HepG2 (cell line): ENCODE data around the gene MRPL20. TPM values are rescaled to one million over a fixed set of nuclear protein-coding genes. Genes with fewer than 3 reads are reported as not detected.
A peak's percentile ranks its signal among the peaks of the same experiment; 100 is the strongest.

Source experiments
- AHR ChIP-seq: IDR thresholded peaks from 2 replicates; pipeline ENCODE4 v1.6.1; 2018; ENCODE audit warnings: missing genetic modification reagents, missing compliant biosample characterization
- EHMT2 ChIP-seq: fragments of 200-600 bp; sonication (generic); IDR thresholded peaks from 2 replicates; pipeline ENCODE4 v1.7.0; 2017; ENCODE audit warnings: antibody characterized with exemption, low read depth, low read length, borderline replicate concordance
- FOXC1 ChIP-seq: sonication (generic); formaldehyde crosslinking; IDR thresholded peaks from 2 replicates; pipeline ENCODE4 v1.8.0; 2022; ENCODE audit warnings: mild to moderate bottlenecking, missing genetic modification reagents, borderline replicate concordance
- GPN1 ChIP-seq: sonication (generic); formaldehyde crosslinking; IDR thresholded peaks from 2 replicates; pipeline ENCODE4 v1.5.1; 2020; ENCODE audit warnings: missing genetic modification reagents, borderline replicate concordance
- KLF15 ChIP-seq: sonication (generic); formaldehyde crosslinking; IDR thresholded peaks from 2 replicates; pipeline ENCODE4 v1.8.1; 2023; ENCODE audit warnings: borderline replicate concordance, mild to moderate bottlenecking, inconsistent platforms, missing genetic modification reagents, mixed read lengths
- NCOA1 ChIP-seq: sonication (generic); formaldehyde crosslinking; IDR thresholded peaks from 2 replicates; pipeline ENCODE4 v1.9.0; 2021; ENCODE audit warnings: missing genetic modification reagents
- RBM39 ChIP-seq: fragments of 200-400 bp; formaldehyde crosslinking; IDR thresholded peaks from one replicate; pipeline ENCODE4 v1.6.1; 2018; ENCODE audit warnings: antibody characterized with exemption, mild to moderate bottlenecking, low read depth, low read length; ENCODE audit not compliant: poor library complexity, severe bottlenecking
- RXRA ChIP-seq: sonication (generic); formaldehyde crosslinking; IDR thresholded peaks from 2 replicates; pipeline ENCODE4 v1.5.1; 2020; ENCODE audit warnings: missing genetic modification reagents
- SAFB2 ChIP-seq: sonication (generic); formaldehyde crosslinking; IDR thresholded peaks from 2 replicates; pipeline ENCODE4 v1.5.1; 2020; ENCODE audit warnings: missing genetic modification reagents, low read depth, mild to moderate bottlenecking, borderline replicate concordance
- SETDB1 ChIP-seq: sonication (generic); formaldehyde crosslinking; IDR thresholded peaks from 2 replicates; pipeline ENCODE4 v1.5.1; 2020; ENCODE audit warnings: missing genetic modification reagents, mild to moderate bottlenecking, borderline replicate concordance
- SIN3B ChIP-seq: fragments of 150-350 bp; IDR thresholded peaks from 2 replicates; pipeline ENCODE4 v1.6.1; 2014; ENCODE audit warnings: low read length
- SP140L ChIP-seq: sonication (generic); formaldehyde crosslinking; IDR thresholded peaks from 2 replicates; pipeline ENCODE4 v1.4.0; 2020; ENCODE audit warnings: missing genetic modification reagents, borderline replicate concordance
- TBX2 ChIP-seq: sonication (generic); formaldehyde crosslinking; IDR thresholded peaks from 2 replicates; pipeline ENCODE4 v1.5.0; 2020; ENCODE audit warnings: missing genetic modification reagents, mild to moderate bottlenecking, borderline replicate concordance
- TCF7L2 ChIP-seq: IDR thresholded peaks from 2 replicates; pipeline ENCODE4 v1.6.1; 2011; ENCODE audit warnings: mild to moderate bottlenecking, low read depth, low read length, moderate library complexity
- TGIF2 ChIP-seq: IDR thresholded peaks from 2 replicates; pipeline ENCODE4 v1.6.1; 2016; ENCODE audit warnings: control low read depth, missing compliant biosample characterization
- ZKSCAN5 ChIP-seq: sonication (generic); formaldehyde crosslinking; IDR thresholded peaks from 2 replicates; pipeline ENCODE4 v1.5.1; 2020; ENCODE audit warnings: mild to moderate bottlenecking, missing genetic modification reagents
- ZNF34 ChIP-seq: sonication (generic); formaldehyde crosslinking; IDR thresholded peaks from 2 replicates; pipeline ENCODE4 v1.4.0; 2020; ENCODE audit warnings: mild to moderate bottlenecking, missing genetic modification reagents, borderline replicate concordance
- ZNF512 ChIP-seq: sonication (generic); formaldehyde crosslinking; IDR thresholded peaks from 2 replicates; pipeline ENCODE4 v1.4.0; 2020; ENCODE audit warnings: mild to moderate bottlenecking, missing genetic modification reagents
- ZNF83 ChIP-seq: sonication (generic); formaldehyde crosslinking; IDR thresholded peaks from 2 replicates; pipeline ENCODE4 v1.4.0; 2020; ENCODE audit warnings: missing genetic modification reagents, mild to moderate bottlenecking, borderline replicate concordance
- ZNF883 ChIP-seq: sonication (generic); formaldehyde crosslinking; IDR thresholded peaks from 2 replicates; pipeline ENCODE4 v1.5.1; 2020; ENCODE audit warnings: mild to moderate bottlenecking, missing genetic modification reagents; ENCODE audit errors: not compliant biosample characterization
- ZSCAN22 ChIP-seq: sonication (generic); formaldehyde crosslinking; IDR thresholded peaks from 2 replicates; pipeline ENCODE4 v1.4.0; 2020; ENCODE audit warnings: mild to moderate bottlenecking, missing genetic modification reagents
- polyA plus RNA-seq, 8 experiments: library from polyadenylated mRNA; depleted of rRNA in 3 of 8; stranded (reverse) in 7 of 8; unstranded in 1 of 8; fragments of >200 nt; fragmentation: Illumina TruSeq in 4 of 8; extraction: Trizol in 4 of 8; gene quantifications; 2 replicates each; pipeline versions ENCODE4 v1.2.1 to v1.2.3, GENCODE V29; 2011 to 2016; ENCODE audit warnings: low read depth in 4 of 8, missing spikeins in 1 of 8, mixed read lengths in 1 of 8; ENCODE audit not compliant: insufficient read depth in 1 of 8
- total RNA-seq, 5 experiments: library from RNA; depleted of rRNA; stranded (reverse); fragments of >200 nt; fragmentation: Illumina TruSeq; extraction: Trizol; gene quantifications; 2 replicates each; pipeline ENCODE4 v1.2.3, GENCODE V29; 2016; ENCODE audit warnings: low read depth in 1 of 5
- TF ChIP-seq, protein P1 (sequence below): sonication (generic); formaldehyde crosslinking; IDR thresholded peaks from 2 replicates; pipeline ENCODE4 v1.8.0; 2022; ENCODE audit warnings: missing genetic modification reagents, low read depth, mild to moderate bottlenecking, borderline replicate concordance
- TF ChIP-seq, protein P2 (sequence below): sonication (generic); formaldehyde crosslinking; IDR thresholded peaks from 2 replicates; pipeline ENCODE4 v1.4.0; 2020; ENCODE audit warnings: mild to moderate bottlenecking, missing genetic modification reagents
- TF ChIP-seq, protein P3 (sequence below): sonication (generic); formaldehyde crosslinking; conservative IDR thresholded peaks from 2 replicates; pipeline ENCODE4 v1.4.0; 2020; ENCODE audit warnings: missing genetic modification reagents

The MRPL20 gene
- total and polyA plus RNA-seq, 2 of the 13 experiments (the other 11 are each of a cell fraction or from before 2014, with no cell fraction given) = 59.2 to 127 TPM

DNA sequence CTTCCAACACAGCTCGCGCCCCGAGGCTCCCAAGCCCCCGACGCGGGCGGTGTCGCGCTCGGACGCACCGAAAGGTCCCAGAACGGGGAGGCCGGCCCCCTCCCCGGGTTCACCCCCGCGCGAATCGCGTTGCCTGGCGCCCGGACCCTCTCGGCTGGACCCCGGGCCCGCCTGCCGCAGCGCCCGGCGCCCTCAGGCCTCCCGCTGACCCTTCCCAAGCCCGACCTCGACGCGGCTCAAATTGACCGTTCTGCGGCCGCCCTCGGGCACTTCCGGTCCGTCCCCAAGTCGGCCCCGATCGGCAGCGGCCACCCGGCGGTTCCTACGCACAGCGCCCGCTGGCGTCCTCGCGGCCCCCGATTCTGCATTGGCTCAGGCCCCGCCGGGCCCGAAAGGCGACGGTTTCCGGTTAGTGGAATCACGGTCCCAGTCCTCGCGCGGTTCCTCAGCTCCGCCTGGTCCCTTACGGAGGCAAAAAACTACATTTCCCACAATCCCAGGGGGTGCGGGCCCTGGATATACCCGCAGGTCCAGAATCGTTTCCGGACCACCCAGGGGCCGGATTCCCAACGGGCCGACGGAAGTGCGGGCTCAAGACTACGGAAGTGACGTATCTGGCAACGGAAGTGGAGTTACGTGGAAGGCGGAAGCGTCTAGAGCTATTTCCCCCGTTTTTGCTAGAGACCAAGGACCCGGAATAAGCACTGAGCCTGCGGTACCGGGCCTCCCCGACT, 32.0 kb downstream of the MRPL20 start, which contains the start of gene AURKAIP1 (continued):
- TF ChIP-seq, protein P1, sequence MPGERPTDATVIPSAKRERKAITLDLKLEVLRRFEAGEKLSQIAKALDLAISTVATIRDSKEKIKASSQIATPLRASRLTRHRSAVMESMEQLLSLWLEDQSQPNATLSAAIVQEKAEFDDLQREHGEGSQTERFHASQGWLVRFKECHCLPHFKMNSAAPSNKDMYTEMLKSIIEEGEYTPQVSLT (CRISPR knock-in tag) = no peak
- TF ChIP-seq RXRA (CRISPR knock-in tag) (peak; percentile 90), SP140L (CRISPR knock-in tag) (no peak; the same call in 1 of the 2 replicates), SIN3B (peak; percentile 90), ZNF883 (CRISPR knock-in tag) (peak; percentile 89), SETDB1 (CRISPR knock-in tag) (no peak), TBX2 (CRISPR knock-in tag) (peak; percentile 93), ZKSCAN5 (no peak), TGIF2 (peak; percentile 28), RBM39 (peak; percentile 92), GPN1 (CRISPR knock-in tag) (no peak), ZNF512 (CRISPR knock-in tag) (no peak), SAFB2 (CRISPR knock-in tag) (no peak), ZNF83 (CRISPR knock-in tag) (peak; percentile 77; the same call in 1 of the 2 replicates), KLF15 (CRISPR knock-in tag) (peak; percentile 61; the same call in 1 of the 2 replicates), AHR (peak; percentile 94), NCOA1 (peak; percentile 89; the same call in 1 of the 2 replicates), ZNF34 (CRISPR knock-in tag) (peak; percentile 99), ZSCAN22 (0 out of 2 replicates have a peak, but pooled peaks have one; percentile 67), FOXC1 (peak; percentile 91; the same call in 1 of the 2 replicates), EHMT2 (no peak), TCF7L2 (no peak)
- TF ChIP-seq, protein P2, sequence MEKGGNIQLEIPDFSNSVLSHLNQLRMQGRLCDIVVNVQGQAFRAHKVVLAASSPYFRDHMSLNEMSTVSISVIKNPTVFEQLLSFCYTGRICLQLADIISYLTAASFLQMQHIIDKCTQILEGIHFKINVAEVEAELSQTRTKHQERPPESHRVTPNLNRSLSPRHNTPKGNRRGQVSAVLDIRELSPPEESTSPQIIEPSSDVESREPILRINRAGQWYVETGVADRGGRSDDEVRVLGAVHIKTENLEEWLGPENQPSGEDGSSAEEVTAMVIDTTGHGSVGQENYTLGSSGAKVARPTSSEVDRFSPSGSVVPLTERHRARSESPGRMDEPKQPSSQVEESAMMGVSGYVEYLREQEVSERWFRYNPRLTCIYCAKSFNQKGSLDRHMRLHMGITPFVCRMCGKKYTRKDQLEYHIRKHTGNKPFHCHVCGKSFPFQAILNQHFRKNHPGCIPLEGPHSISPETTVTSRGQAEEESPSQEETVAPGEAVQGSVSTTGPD (CRISPR knock-in tag) = no peak
- TF ChIP-seq, protein P3, sequence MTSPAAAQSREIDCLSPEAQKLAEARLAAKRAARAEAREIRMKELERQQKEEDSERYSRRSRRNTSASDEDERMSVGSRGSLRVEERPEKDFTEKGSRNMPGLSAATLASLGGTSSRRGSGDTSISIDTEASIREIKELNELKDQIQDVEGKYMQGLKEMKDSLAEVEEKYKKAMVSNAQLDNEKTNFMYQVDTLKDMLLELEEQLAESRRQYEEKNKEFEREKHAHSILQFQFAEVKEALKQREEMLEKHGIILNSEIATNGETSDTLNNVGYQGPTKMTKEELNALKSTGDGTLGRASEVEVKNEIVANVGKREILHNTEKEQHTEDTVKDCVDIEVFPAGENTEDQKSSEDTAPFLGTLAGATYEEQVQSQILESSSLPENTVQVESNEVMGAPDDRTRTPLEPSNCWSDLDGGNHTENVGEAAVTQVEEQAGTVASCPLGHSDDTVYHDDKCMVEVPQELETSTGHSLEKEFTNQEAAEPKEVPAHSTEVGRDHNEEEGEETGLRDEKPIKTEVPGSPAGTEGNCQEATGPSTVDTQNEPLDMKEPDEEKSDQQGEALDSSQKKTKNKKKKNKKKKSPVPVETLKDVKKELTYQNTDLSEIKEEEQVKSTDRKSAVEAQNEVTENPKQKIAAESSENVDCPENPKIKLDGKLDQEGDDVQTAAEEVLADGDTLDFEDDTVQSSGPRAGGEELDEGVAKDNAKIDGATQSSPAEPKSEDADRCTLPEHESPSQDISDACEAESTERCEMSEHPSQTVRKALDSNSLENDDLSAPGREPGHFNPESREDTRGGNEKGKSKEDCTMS = no peak
